NCI-H2081 treated with DMSO at 0.1 percent for 48 hours (cell line): ENCODE results near the gene GOLGA6L7.
"Not testable (repeated sequence)": the region's sequence is repeated elsewhere in the genome, so short reads cannot be mapped to it uniquely, and the experiment has no call there.

ENCODE experiments used
- DNase-seq: peaks from one replicate; lab custom pipeline; 2025; lab: John Stamatoyannopoulos, UW

GOLGA6L7 gene

DNA sequence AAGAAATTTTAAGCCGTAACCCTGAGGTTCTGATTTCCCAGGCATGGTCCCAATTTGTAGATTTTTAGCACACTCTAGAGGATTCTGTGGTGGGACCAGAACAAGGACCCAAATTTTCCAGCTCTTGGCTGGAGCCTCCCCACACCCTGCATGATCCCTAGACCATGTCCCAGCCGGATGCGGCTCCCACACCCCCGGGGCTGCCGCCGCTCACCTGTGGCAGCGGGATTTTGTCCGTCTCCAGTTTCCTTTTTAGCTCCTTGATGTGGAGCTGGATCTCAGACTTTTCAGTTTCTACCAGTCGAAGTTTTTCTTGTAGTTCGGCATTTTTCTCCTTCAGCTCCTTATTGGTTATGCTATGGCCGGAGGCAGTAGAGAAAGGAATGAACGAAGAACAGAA, 4.9 kb downstream of the GOLGA6L7 start:
- not testable (repeated sequence) for DNase-seq

DNA sequence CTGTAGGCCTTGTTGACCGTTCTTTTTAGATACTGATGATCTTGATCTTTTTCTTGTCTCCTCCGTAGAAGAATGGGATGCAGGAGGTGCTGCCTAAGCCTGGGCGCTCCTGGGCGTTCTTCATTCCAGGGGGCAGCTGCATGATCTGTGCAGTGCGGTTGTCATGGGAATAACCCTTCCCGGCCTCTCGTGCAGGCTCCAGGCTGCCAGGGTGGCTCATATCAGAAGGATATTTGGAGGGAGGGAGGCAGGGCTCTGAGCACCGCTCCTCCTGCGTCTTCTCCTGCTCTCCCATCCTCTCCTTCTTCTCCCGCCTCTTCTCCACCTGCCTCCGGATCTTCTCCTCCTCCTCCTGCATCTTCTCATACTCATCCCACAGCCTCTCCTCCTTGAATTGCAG, 6.2 kb downstream of the GOLGA6L7 start:
- not testable (repeated sequence) for DNase-seq

DNA sequence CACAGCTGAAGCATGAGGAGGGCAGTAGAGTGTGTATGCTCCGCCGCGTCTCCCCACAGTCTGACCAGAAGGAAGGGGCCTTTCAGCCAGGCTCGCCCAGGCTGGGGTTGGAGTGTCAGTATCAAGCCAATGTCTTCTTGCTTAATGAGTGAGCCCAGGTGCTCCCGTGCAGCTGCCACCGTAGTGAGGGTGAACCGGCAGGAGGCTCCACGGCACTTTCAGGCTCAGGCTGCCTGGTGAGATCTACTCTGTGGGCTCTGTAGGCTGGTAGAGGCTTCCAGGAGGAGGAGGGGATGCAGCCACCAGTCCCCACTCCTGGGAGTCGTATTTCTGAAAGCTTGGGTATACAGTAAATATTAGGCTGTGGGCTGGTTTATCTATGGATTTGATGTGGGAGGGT, 8.2 kb downstream of the GOLGA6L7 start:
- DNase-seq, result not testable (repeated sequence)

DNA sequence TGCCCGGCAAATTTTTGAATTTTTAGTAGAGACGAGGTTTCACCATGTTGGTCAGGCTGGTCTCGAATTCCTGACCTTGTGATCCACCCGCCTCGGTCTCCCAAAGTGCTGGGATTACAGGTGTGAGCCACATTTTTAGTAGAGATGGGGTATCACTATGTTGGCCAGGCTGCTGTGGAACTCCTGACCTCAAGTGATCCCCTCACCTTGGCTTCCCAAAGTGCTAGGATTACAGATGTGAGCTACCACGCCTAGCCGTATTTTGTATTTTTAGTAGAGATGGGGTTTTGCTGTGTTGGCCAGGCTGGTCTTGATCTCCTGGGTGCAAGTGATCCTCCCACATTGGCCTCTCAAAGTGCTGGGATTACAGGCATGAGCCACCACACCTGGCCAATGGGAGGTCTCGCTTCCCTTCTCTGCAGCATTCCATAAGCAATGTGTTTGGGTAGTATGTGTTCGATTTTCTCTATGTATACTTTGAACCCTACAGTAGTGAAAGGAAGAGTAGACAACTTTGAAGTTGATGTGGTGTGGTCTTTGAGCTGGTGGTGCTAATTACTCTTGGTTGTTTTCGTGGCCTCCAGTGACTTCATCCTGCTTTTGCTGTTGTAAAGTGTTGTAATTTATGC, 13.4 kb downstream of the GOLGA6L7 start:
- not testable (repeated sequence) for DNase-seq

DNA sequence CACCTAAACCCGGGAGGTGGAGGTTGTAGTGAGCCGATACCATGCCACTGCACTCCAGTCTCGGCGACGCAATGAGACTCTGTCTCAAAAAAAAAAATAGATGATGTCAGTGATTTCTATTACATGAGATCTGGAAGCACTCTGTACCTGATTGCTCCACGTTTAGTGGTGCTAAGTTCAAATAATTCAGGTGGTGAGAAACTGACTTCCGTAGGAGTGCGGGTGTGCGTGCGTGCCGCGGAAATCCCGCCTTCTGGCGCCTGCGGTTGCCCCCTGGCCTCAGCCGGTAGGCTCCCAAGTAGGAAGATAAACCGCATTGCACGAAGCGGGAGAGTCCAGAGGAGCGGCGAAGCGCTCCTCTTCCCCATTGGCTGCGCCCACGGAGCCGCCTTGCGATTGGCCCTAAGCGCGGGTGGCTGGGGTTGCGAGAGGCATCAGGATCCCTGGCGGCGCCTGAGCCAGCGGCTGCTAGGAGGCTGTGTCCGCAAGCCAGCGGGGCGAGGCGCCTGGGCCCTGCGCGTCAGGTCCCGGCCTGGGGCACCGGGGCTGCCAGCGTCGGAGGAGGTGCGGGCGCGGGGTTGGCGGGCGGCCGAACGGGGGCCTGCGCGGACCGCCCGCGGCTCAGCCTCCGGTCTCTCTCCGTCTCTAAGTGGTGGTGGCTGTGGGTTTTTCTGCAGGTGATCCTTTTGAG, 16.4 kb downstream of the GOLGA6L7 start:
- peak; percentile 80 for DNase-seq

DNA sequence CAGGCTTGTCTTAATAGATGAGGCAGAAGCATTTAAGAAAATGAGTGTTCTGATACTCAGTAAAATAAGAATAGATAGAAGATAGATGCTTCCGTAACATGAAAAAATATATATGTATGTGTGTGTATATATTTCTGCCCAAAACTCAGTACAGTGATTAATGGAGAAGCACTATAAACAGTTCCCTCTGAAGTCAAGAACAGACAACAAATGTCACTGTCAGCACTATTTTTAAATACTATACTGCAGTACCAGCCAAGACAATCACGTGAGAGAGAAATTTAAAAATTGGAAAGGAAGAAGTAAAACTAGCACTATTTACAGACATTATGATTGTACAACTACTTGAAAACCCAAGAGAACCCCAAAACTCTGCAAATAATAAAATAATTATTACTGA, 27.0 kb downstream of the GOLGA6L7 start:
- DNase-seq, result not testable (repeated sequence)

DNA sequence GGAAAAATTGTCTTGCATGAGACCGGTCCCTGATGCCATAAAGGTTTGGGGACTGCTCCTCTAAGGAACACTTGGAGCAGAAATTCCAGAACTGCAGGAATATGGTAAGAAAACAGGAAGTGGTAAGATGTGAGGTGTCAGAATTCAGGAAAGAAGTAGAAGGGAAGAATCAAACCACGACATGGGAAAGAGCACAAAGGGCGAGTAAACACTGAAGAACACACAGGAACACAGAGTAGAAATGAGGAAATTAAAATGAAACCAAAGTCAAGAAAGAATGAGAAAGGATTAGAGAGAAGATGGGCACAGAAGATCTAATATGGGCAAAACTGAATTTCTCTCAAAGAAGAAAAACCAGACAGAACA, 28.5 kb downstream of the GOLGA6L7 start:
- not testable (repeated sequence) for DNase-seq

DNA sequence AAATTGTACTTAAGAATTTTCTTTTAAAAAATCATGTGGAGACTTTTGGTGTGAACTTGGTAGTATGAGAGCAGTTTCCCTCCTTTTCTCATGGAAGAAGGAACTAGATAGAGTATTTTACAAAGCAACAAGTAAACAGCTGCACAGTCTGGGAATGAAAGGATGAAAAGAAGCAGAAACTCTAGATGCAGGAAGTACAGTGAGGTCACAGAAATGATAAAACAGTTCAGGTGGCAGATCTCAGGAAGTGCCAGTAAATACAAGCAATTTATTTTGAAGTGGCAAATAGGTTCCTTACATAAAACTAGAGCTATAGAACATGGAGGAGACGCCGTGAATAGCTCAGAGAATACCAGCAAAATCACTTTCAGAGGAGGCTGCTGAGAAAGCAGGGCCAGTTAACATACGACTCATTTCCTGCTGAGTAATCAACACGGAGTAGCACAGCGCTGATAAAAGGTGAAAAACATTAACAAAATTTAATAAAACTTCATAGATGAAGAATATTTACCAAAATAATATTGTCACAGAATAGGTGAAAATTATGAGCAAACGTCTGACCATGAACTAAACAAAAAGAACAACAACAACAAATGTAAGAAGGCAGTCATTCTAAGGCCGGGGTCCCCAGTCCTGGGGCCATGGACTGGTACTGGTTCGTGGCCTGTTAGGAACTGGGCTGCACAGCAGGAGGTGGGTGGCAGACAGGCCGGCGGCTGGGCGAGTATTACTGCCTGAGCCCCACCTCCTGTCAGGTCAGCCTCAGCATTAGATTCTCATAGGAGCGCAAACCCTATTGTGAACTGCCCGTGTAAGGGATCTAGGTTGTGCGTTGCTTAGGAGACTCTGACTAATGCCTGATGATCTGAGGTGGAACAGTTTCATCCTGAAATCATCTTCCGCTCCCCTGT, 29.2 kb downstream of the GOLGA6L7 start:
- DNase-seq, result not testable (repeated sequence)

DNA sequence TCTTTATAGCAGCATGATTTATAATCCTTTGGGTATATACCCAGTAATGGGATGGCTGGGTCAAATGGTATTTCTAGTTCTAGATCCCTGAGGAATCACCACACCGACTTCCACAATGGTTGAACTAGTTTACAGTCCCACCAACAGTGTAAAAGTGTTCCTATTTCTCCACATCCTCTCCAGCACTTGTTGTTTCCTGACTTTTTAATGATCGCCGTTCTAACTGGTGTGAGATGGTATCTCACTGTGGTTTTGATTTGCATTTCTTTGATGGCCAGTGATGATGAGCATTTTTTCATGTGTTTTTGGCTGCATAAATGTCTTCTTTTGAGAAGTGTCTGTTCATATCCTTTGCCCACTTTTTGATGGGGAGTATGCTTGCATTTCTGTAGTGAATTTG, 30.3 kb downstream of the GOLGA6L7 start:
- DNase-seq, result not testable (repeated sequence)

DNA sequence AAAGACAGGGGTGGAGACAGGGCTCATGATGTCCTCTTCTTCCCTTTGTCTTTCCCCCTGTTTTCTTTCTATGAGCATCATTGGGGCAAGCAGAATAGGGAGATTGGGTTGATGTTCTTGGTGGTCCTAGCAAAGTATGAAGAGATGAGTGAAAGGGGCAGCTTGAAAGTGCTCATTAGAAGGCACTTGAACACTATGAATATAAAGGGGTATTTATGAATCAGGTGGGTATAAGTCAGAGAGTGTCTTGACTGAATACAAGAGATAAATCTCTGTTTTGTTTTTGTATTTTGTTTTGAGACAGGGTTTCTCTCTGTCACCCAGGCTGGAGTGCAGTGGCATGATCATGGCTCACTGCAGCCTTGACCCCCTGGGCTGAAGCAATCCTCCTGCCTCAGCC, 34.4 kb downstream of the GOLGA6L7 start:
- not testable (repeated sequence) for DNase-seq

DNA sequence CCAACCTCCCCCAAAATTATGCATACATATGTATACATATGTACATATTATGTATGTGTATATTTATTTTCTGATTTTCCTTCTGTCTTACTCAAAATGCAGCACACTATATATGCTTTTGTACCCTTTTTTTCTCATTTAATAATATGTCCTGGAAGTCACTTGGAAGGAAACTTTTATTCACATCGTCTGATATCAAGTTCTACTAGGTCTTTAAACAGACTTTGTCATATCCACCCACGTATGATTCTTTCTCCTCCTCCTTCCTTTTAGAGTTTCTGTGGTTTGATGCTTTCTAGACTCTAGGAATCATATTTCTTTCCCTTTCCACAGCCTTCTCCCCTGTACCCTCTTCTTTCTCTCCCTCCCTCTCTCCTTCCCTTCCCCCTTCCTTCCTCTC, 35.1 kb downstream of the GOLGA6L7 start:
- not testable (repeated sequence) for DNase-seq

DNA sequence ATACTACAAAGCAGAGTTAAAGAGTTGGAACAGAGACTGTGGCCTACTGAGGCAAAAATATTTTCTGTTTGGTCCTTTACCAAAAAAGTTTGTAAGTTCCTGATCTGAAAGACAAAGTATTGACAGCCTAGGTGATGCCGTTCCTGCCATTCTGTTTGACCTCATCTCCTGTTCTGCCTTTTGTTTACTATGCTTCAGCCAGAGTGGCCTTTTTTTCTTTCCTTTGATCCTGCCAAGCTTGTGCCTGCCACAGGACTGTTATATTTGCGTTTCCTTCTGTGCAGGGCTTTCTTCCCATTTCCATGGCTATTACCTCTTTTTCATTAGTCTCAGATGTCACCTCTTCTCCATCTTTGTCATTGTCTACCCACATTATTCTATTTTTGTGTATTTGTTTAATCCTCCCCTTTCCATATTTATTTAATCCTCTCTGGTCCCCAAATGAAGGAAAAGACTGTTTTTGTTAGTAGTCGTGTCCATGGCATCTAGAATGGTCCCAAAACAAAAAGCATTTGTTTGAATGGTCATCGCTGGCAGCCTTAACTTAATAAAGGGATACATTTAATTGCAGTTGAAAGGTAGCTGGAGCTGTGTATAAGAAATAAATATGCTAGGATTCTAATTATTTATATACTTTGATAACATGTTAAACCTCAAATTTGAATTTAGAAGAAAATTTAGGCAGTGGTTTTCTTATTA, 36.4 kb downstream of the GOLGA6L7 start:
- DNase-seq, result not testable (repeated sequence)

DNA sequence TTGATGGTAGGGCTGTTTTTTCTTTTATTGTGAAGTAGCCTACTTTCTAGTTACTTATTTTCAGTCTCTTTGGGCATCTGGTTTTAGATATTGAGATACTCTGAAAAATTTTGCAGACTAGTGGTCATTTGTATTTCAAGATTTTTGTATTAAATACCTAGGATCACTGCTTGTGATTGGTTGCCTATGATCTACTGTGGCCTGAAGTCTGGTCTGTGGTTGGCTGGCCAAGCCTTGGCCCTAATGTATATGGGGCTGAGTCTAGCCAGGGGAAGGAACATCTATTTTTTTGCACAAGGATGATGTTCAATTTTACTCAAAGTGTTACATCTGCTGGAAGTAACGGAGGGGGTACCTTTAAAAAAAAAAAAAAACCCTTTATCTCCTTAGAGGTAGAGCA, 38.0 kb downstream of the GOLGA6L7 start:
- not testable (repeated sequence) for DNase-seq

DNA sequence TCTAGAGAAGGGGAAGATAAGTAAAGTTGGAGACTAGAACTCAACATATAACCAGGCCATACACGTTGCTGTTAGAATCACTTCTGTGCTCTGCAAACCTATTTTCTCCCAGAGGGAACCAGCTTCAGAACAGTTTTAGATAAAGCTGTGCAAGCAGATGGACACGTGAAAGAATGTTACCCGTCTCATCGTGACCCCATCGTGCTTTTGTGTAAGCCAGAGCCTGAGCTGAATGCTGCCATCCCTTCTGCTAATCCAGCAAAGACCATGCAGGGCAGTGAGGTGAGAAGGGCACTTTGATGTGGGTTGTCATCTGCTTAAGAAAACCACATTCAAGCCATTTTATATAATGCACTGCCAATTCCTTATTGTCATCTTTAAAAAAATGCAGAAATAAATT, 40.3 kb downstream of the GOLGA6L7 start:
- DNase-seq, result not testable (repeated sequence)

DNA sequence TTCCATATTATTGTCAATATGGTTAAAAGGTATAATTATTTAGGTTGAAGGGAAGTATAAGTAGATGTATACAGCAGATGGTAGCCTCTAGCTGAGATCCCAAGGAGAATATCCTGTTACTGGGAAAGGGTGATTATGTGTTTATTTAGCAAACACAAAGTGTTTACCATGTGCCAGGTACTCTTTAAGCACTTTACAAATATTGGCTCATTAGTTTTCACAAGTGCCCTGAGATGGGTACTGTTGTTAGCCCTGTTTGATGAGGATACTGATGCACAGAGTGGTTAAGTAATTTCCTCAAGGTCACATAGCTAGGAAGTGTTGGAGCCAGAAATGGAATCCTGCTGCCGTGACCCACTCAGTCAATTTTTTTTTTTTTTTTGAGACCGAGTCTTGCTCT, 48.1 kb downstream of the GOLGA6L7 start:
- not testable (repeated sequence) for DNase-seq

DNA sequence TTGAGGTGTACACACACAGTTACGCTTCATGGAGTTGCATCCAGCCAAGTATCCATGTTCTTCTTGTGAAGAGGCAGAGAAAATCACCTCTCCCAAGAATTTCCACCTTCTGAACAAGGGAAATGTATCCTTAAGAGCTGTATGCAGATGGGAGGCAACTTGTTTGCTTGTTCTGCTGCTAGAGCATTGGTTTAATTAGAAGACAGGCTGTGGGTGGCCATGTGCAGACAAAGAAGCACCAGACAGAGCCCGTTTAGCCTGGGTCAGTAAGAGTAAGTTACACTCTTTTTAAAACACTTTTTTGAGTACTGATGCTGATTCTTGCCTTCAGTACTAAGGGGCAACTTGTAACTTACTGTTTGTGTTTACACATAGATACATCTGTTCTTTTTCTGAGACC, 50.2 kb downstream of the GOLGA6L7 start:
- DNase-seq, result not testable (repeated sequence)

DNA sequence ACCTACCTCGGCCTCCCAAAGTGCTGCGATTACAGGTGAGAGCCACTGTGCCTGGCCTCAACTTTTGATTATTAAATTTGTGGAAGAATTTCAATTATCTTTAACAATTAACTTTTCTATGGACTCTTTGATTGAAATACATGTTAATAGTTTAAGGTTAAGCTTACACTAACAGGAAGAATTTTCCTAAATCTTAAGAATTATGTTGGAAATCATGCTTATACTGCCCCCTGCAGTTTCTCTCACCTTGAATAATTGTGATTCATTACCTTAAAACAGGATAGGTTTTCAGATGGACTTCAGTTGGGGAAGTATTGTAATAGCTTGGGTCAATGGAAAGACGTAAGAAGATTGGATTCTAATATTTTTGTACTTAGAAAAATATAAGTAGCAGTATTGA, 54.2 kb downstream of the GOLGA6L7 start:
- DNase-seq, result not testable (repeated sequence)
